SK-N-SH treated with all-trans-retinoic acid at 6 μM for 48 hours (cell line): ENCODE measurements around the gene PGAM5.
"Not testable (repeated sequence)": the region's sequence is repeated elsewhere in the genome, so short reads cannot be mapped to it uniquely, and the experiment has no call there.

ENCODE experiments used
- ATAC-seq: fragments of 200-7000 bp; cut with Tn5 transposase; 3 replicates; pipeline ENCODE4 v1.9.1; 2020; ENCODE audit warnings: mild to moderate bottlenecking, moderate library complexity
- BACH2 ChIP-seq: fragments of 250-450 bp; sonication (Bioruptor Pico); IDR thresholded peaks from 2 replicates; pipeline ENCODE4 v1.9.0; 2021; ENCODE audit warnings: mild to moderate bottlenecking, borderline replicate concordance
- CREB5 ChIP-seq: fragments of 250-450 bp; sonication (Bioruptor Pico); IDR thresholded peaks from 2 replicates; pipeline ENCODE4 v1.5.1; 2020; ENCODE audit warnings: low read depth, mild to moderate bottlenecking, moderate library complexity
- CSDC2 ChIP-seq: fragments of 250-450 bp; sonication (Bioruptor Pico); IDR thresholded peaks from 2 replicates; pipeline ENCODE4 v1.5.0; 2020; ENCODE audit warnings: mild to moderate bottlenecking, moderate library complexity
- CSRNP3 ChIP-seq: fragments of 250-450 bp; sonication (Bioruptor Pico); IDR thresholded peaks from 2 replicates; pipeline ENCODE4 v1.5.1; 2021; ENCODE audit warnings: mild to moderate bottlenecking, moderate library complexity
- ESRRG ChIP-seq: fragments of 250-450 bp; sonication (Bioruptor Pico); IDR thresholded peaks from 2 replicates; pipeline ENCODE4 v1.6.1; 2021; ENCODE audit warnings: mild to moderate bottlenecking
- GLIS3 ChIP-seq: fragments of 250-450 bp; sonication (Bioruptor Pico); IDR thresholded peaks from 2 replicates; pipeline ENCODE4 v1.5.0; 2020; ENCODE audit warnings: mild to moderate bottlenecking, moderate library complexity
- PATZ1 ChIP-seq: fragments of 250-450 bp; sonication (Bioruptor Pico); IDR thresholded peaks from 2 replicates; pipeline ENCODE4 v1.8.0; 2020; ENCODE audit warnings: mild to moderate bottlenecking, moderate library complexity, borderline replicate concordance
- POU6F1 ChIP-seq: fragments of 250-450 bp; sonication (Bioruptor Pico); IDR thresholded peaks from 2 replicates; pipeline ENCODE4 v1.8.0; 2021; ENCODE audit warnings: low read depth, mild to moderate bottlenecking, moderate library complexity, borderline replicate concordance
- PPARA ChIP-seq: fragments of 250-450 bp; sonication (Bioruptor Pico); IDR thresholded peaks from 2 replicates; pipeline ENCODE4 v1.5.0; 2020; ENCODE audit warnings: mild to moderate bottlenecking, borderline replicate concordance
- RARB ChIP-seq: fragments of 250-450 bp; sonication (Bioruptor Pico); IDR thresholded peaks from 2 replicates; pipeline ENCODE4 v1.8.0; 2021; ENCODE audit warnings: mild to moderate bottlenecking, moderate library complexity
- SNAI2 ChIP-seq: fragments of 250-450 bp; sonication (Bioruptor Pico); IDR thresholded peaks from 2 replicates; pipeline ENCODE4 v1.5.0; 2020; ENCODE audit warnings: mild to moderate bottlenecking, moderate library complexity
- TCF4 ChIP-seq: fragments of 250-450 bp; sonication (Bioruptor Pico); IDR thresholded peaks from 2 replicates; pipeline ENCODE4 v1.8.0; 2021; ENCODE audit warnings: mild to moderate bottlenecking, moderate library complexity, borderline replicate concordance
- TSHZ2 ChIP-seq: fragments of 250-450 bp; sonication (Bioruptor Pico); IDR thresholded peaks from 2 replicates; pipeline ENCODE4 v1.5.0; 2020; ENCODE audit warnings: mild to moderate bottlenecking, moderate library complexity
- ZFP3 ChIP-seq: fragments of 250-450 bp; sonication (Bioruptor Pico); IDR thresholded peaks from 2 replicates; pipeline ENCODE4 v1.5.0; 2020; ENCODE audit warnings: mild to moderate bottlenecking, moderate library complexity
- ZNF565 ChIP-seq: fragments of 450-650 bp; formaldehyde crosslinking; conservative IDR thresholded peaks from 2 replicates; pipeline ENCODE4 v1.5.0; 2020; ENCODE audit warnings: low read depth, mild to moderate bottlenecking, moderate library complexity
- ZNF70 ChIP-seq: fragments of 450-650 bp; formaldehyde crosslinking; IDR thresholded peaks from 2 replicates; pipeline ENCODE4 v1.5.0; 2020; ENCODE audit warnings: mild to moderate bottlenecking, moderate library complexity
- ZNF8 ChIP-seq: fragments of 450-650 bp; formaldehyde crosslinking; IDR thresholded peaks from 2 replicates; pipeline ENCODE4 v1.5.0; 2020; ENCODE audit warnings: mild to moderate bottlenecking, moderate library complexity

The PGAM5 gene

GRCh38 chr12:132687211-132688164 is 23.2 kb upstream of the PGAM5 start, which contains the start of the genes POLE and PXMP2:
Gene POLE, minus strand, starts transcription at chr12:132687342. Its CDS starts 27 bp downstream, at chr12:132687315.
Gene PXMP2, plus strand, starts transcription at chr12:132687587. Its CDS starts 84 bp downstream, at chr12:132687671.
- peak; percentile 99 for ATAC-seq
- TF ChIP-seq ZNF70 (CRISPR knock-in tag) (no peak), TSHZ2 (CRISPR knock-in tag) (0 out of 2 replicates have a peak, but pooled peaks have one; percentile 30)

- TF ChIP-seq GLIS3 (CRISPR knock-in tag) (no peak), SNAI2 (CRISPR knock-in tag) (no peak)
- ATAC-seq: no peak
Observed at GRCh38 chr12:132689227-132689626, 21.4 kb upstream of the PGAM5 start.

GRCh38 chr12:132690112-132690511 is 20.5 kb upstream of the PGAM5 start:
- TF ChIP-seq CREB5 (CRISPR knock-in tag) (no peak), PATZ1 (CRISPR knock-in tag) (no peak), ZFP3 (CRISPR knock-in tag) (no peak), ZNF565 (CRISPR knock-in tag) (no peak), RARB (CRISPR knock-in tag) (no peak), TSHZ2 (CRISPR knock-in tag) (no peak)
- no peak for ATAC-seq

GRCh38 chr12:132692030-132692429 is 18.6 kb upstream of the PGAM5 start:
- not testable (repeated sequence) for ATAC-seq

GRCh38 chr12:132694888-132695287 is 15.8 kb upstream of the PGAM5 start:
- ATAC-seq: not testable (repeated sequence)

- TF ChIP-seq PPARA (CRISPR knock-in tag): no peak
- no peak for TF ChIP-seq SNAI2 (CRISPR knock-in tag)
- TF ChIP-seq CSDC2: no peak
- TF ChIP-seq ZNF8 (CRISPR knock-in tag): no peak
- TF ChIP-seq POU6F1: no peak
- TF ChIP-seq CSRNP3 (CRISPR knock-in tag): no peak
- no peak for TF ChIP-seq ESRRG (CRISPR knock-in tag)
- TF ChIP-seq CREB5 (CRISPR knock-in tag): no peak
- TF ChIP-seq RARB (CRISPR knock-in tag): no peak
- no peak for TF ChIP-seq BACH2 (CRISPR knock-in tag)
- no peak for TF ChIP-seq TCF4 (CRISPR knock-in tag)
- no peak for ATAC-seq
Observed at GRCh38 chr12:132695431-132695830, 15.2 kb upstream of the PGAM5 start.
